Measurements from ENCODE around the gene MYLK.

Gene MYLK

GRCh38 chr3:123798550-123798949 is 85.6 kb downstream of the MYLK start:
- Mint-ChIP-seq H3K36me3 (no peaks in the 10 kb centered on the region), H3K9me3 (no peaks in the 10 kb centered on the region), H3K4me3 (no peak overlapping the region), H3K27ac (no peak overlapping the region), H3K4me1 (no peaks in the 10 kb centered on the region), H3K27me3 (peaks cover 2% of the 10 kb centered on the region)
- ATAC-seq, result no peak

- no peak overlapping the region for H3K27ac Mint-ChIP-seq
- H3K27me3 Mint-ChIP-seq, result peaks cover 24% of the 10 kb centered on the region
- H3K36me3 Mint-ChIP-seq, result no peaks in the 10 kb centered on the region
- ATAC-seq, result no peak
- H3K4me1 Mint-ChIP-seq, result no peaks in the 10 kb centered on the region
- H3K9me3 Mint-ChIP-seq, result no peaks in the 10 kb centered on the region
- H3K4me3 Mint-ChIP-seq, result no peak overlapping the region
These were observed 88.5 kb downstream of the MYLK start for GRCh38 chr3:123795471-123796251.

- no peaks in the 10 kb centered on the region for H3K9me3 Mint-ChIP-seq
- no peaks in the 10 kb centered on the region for H3K36me3 Mint-ChIP-seq
- ATAC-seq, result no peak
- no peak overlapping the region for H3K4me3 Mint-ChIP-seq
- H3K4me1 Mint-ChIP-seq, result no peaks in the 10 kb centered on the region
- H3K27ac Mint-ChIP-seq, result no peak overlapping the region
- H3K27me3 Mint-ChIP-seq, result peaks cover 42% of the 10 kb centered on the region
These were observed 90.7 kb downstream of the MYLK start for GRCh38 chr3:123793425-123793824.

GRCh38 chr3:123792473-123793201 is 91.5 kb downstream of the MYLK start:
- H3K9me3 Mint-ChIP-seq, result no peaks in the 10 kb centered on the region
- H3K36me3 Mint-ChIP-seq, result no peaks in the 10 kb centered on the region
- no peak for ATAC-seq
- peaks cover 42% of the 10 kb centered on the region for H3K27me3 Mint-ChIP-seq
- no peak overlapping the region for H3K27ac Mint-ChIP-seq
- no peaks in the 10 kb centered on the region for H3K4me1 Mint-ChIP-seq
- H3K4me3 Mint-ChIP-seq, result no peak overlapping the region

- Mint-ChIP-seq H3K27me3 (peaks cover 42% of the 10 kb centered on the region), H3K36me3 (no peaks in the 10 kb centered on the region), H3K4me3 (no peak overlapping the region), H3K27ac (no peak overlapping the region), H3K9me3 (no peaks in the 10 kb centered on the region), H3K4me1 (no peaks in the 10 kb centered on the region)
- no peak for ATAC-seq
These were observed 92.2 kb downstream of the MYLK start for GRCh38 chr3:123791898-123792297.

- no peak for ATAC-seq
- Mint-ChIP-seq H3K4me3 (no peak overlapping the region), H3K36me3 (no peaks in the 10 kb centered on the region), H3K27me3 (peaks cover 42% of the 10 kb centered on the region), H3K4me1 (no peaks in the 10 kb centered on the region), H3K9me3 (no peaks in the 10 kb centered on the region), H3K27ac (no peak overlapping the region)
These were observed 92.7 kb downstream of the MYLK start for GRCh38 chr3:123791417-123791816.

- ATAC-seq, result no peak
- H3K36me3 Mint-ChIP-seq, result no peaks in the 10 kb centered on the region
- no peaks in the 10 kb centered on the region for H3K9me3 Mint-ChIP-seq
- no peak overlapping the region for H3K27ac Mint-ChIP-seq
- no peaks in the 10 kb centered on the region for H3K4me1 Mint-ChIP-seq
- peaks cover 42% of the 10 kb centered on the region for H3K27me3 Mint-ChIP-seq
- no peak overlapping the region for H3K4me3 Mint-ChIP-seq
These were observed 93.1 kb downstream of the MYLK start for GRCh38 chr3:123791073-123791370.

GRCh38 chr3:123790254-123791072 is 93.7 kb downstream of the MYLK start:
- H3K27ac Mint-ChIP-seq, result no peak overlapping the region
- no peak for ATAC-seq
- no peak overlapping the region for H3K4me3 Mint-ChIP-seq
- no peaks in the 10 kb centered on the region for H3K36me3 Mint-ChIP-seq
- peaks cover 42% of the 10 kb centered on the region for H3K27me3 Mint-ChIP-seq
- no peaks in the 10 kb centered on the region for H3K9me3 Mint-ChIP-seq
- H3K4me1 Mint-ChIP-seq, result no peaks in the 10 kb centered on the region

- H3K9me3 Mint-ChIP-seq, result no peaks in the 10 kb centered on the region
- H3K36me3 Mint-ChIP-seq, result no peaks in the 10 kb centered on the region
- no peak for ATAC-seq
- no peak overlapping the region for H3K27ac Mint-ChIP-seq
- H3K27me3 Mint-ChIP-seq, result peaks cover 42% of the 10 kb centered on the region
- no peaks in the 10 kb centered on the region for H3K4me1 Mint-ChIP-seq
- no peak overlapping the region for H3K4me3 Mint-ChIP-seq
These were observed 94.4 kb downstream of the MYLK start for GRCh38 chr3:123789760-123790159.

- Mint-ChIP-seq H3K27ac (no peak overlapping the region), H3K4me1 (no peaks in the 10 kb centered on the region), H3K36me3 (no peaks in the 10 kb centered on the region), H3K27me3 (peaks cover 42% of the 10 kb centered on the region), H3K4me3 (no peak overlapping the region), H3K9me3 (no peaks in the 10 kb centered on the region)
- no peak for ATAC-seq
These were observed 95.0 kb downstream of the MYLK start for GRCh38 chr3:123789160-123789559.

GRCh38 chr3:123788710-123789109 is 95.4 kb downstream of the MYLK start:
- Mint-ChIP-seq H3K9me3 (no peaks in the 10 kb centered on the region), H3K36me3 (no peaks in the 10 kb centered on the region), H3K4me1 (no peaks in the 10 kb centered on the region), H3K27me3 (peaks cover 41% of the 10 kb centered on the region), H3K4me3 (no peak overlapping the region), H3K27ac (no peak overlapping the region)
- ATAC-seq, result no peak

- H3K4me3 Mint-ChIP-seq, result no peak overlapping the region
These were observed 97.0 kb downstream of the MYLK start for GRCh38 chr3:123787133-123787532.

GRCh38 chr3:123785602-123786001 is 98.5 kb downstream of the MYLK start:
- H3K4me1 Mint-ChIP-seq, result no peaks in the 10 kb centered on the region
- H3K4me3 Mint-ChIP-seq, result no peak overlapping the region
- H3K9me3 Mint-ChIP-seq, result no peaks in the 10 kb centered on the region
- no peak for ATAC-seq
- peaks cover 24% of the 10 kb centered on the region for H3K27me3 Mint-ChIP-seq
- no peak overlapping the region for H3K27ac Mint-ChIP-seq
- H3K36me3 Mint-ChIP-seq, result no peaks in the 10 kb centered on the region

More at GRCh38 chr3:123787133-123787532, 97.0 kb downstream of the MYLK start:
- H3K9me3 Mint-ChIP-seq, result no peaks in the 10 kb centered on the region
- no peak for ATAC-seq
- no peaks in the 10 kb centered on the region for H3K36me3 Mint-ChIP-seq
- no peak overlapping the region for H3K27ac Mint-ChIP-seq
- peaks cover 25% of the 10 kb centered on the region for H3K27me3 Mint-ChIP-seq
- no peaks in the 10 kb centered on the region for H3K4me1 Mint-ChIP-seq

- H3K9me3 Mint-ChIP-seq, result no peaks in the 10 kb centered on the region
- no peak overlapping the region for H3K4me3 Mint-ChIP-seq
- ATAC-seq, result no peak
- no peak overlapping the region for H3K27ac Mint-ChIP-seq
- H3K36me3 Mint-ChIP-seq, result no peaks in the 10 kb centered on the region
- H3K27me3 Mint-ChIP-seq, result peaks cover 18% of the 10 kb centered on the region
- no peaks in the 10 kb centered on the region for H3K4me1 Mint-ChIP-seq
These were observed 100.3 kb downstream of the MYLK start for GRCh38 chr3:123783811-123784210.

GRCh38 chr3:123783050-123783689 is 101.0 kb downstream of the MYLK start:
- H3K4me1 Mint-ChIP-seq, result no peaks in the 10 kb centered on the region
- H3K36me3 Mint-ChIP-seq, result no peaks in the 10 kb centered on the region
- peaks cover 18% of the 10 kb centered on the region for H3K27me3 Mint-ChIP-seq
- no peak for ATAC-seq
- no peak overlapping the region for H3K4me3 Mint-ChIP-seq
- H3K9me3 Mint-ChIP-seq, result no peaks in the 10 kb centered on the region
- no peak overlapping the region for H3K27ac Mint-ChIP-seq

All from stimulated activated memory B cell treated with anti-CD40 and anti-IgM and Interleukin-4, amounts not matched to agents 10 μg/mL and 1 μg/mL and 100 μg/mL, for 72 hours (primary cell).